Kidney capillary endothelial cell (primary cell): ENCODE data around the gene LRFN2.

Experiments used
- DNase-seq: peaks from one replicate; pipeline ENCODE4 v3.0.0-alpha.2; 2018; ENCODE audit warnings: low spot score

Gene LRFN2

DNA sequence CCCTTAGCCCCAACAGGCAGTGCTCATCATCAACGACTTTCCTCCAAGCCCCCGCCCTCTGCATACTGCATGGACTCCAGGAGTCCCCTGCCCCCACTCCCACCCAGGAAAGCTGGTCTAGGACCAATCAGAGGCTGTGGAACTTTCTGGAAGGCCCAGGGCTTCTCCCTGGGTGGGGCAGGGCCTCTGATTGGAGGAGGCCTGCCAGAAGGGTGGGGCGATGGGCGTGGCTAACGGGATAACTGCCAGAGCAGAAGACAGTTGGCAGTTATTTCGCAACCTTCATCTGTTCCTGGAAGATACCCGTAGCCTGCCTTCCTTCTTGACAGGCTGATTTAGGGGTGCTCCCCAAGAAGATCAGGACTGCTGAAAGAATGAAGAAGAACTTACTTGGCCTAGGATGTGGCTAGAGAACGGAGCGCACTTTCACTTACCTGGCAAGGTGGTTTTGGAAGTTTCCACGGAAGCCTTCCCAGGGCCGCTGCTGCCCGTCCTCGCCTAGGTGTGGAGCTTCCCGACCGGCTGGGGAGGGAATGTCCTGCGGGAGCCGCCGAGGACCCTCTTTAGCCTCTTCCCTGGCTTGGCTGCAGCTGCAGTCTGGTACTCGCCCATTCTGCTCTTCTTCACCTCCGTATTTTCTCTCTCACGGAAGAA, 209.0 kb downstream of the LRFN2 start:
- DNase-seq, result no peak

DNA sequence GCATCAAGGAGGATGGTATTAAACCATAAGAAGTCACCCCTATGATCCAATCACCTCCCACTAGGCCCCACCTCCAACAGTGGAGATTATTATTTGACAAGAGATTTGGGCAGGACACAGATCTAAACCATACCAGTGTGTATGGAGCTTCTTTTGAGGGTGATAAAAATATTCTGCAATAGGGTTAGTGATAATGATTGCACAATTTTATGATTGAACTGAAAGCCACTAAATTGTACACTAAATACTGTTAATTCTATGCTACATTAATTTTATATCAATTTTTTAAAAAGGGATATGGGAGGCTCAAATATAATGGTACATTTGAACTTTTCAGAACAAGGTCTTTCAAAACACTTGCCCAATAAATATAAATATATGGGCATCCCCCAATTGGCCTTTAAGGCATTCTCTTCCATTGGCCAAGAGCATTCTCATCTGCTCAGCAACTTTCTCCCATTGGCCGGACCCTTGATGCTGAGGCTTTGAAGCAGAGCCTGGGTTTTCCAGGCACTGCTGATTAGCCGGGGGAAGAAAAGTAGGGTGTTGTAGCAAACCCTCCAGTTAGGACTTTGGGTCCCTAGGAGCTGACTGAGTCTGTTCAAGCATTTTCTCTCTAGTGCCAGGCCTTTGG, 209.9 kb downstream of the LRFN2 start:
- DNase-seq, result no peak

DNA sequence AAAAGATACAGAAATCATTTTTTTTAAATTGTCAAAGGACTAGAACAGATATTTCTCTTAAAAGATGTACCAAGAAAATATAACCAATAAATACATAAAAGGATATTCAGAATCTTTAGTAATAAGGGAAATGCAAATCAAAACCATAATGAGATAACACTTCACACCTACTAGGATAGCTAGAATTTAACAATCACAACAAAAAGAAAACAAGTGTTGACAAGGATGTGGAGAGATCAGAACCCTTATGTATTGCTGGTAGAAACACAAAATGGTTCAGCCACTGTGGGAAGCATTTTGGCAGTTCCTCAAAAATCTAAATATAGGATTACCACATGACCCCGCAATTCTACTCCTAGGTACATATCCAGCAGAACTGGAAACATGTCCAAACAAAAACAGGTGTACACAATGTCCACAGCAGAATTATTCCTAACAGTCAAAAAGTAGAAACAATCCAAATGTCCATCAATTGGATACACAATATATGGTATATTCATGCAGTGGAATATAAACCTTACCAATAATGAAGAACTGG, 211.0 kb downstream of the LRFN2 start:
- no peak for DNase-seq

DNA sequence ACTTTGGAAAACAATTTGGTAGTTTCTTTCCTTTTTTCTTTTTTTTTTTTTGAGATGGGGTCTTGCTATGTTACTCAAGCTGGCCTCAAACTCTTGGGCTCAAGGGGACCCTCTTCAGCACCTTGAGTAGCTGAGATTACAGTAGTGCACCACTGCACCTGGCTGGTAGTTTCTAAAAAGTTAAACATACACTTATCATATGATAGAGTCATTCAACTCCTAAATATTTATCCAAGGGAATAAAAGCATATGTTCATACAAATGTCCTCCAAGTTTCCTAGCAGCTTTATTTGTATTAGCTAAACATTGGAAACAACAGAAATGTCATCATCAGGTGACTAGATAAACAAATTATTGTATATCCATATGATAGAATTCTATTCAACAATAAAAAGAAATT, 213.9 kb downstream of the LRFN2 start:
- DNase-seq, result no peak

- no peak for DNase-seq
Measured at GRCh38 chr6:40371621-40372020, 215.5 kb downstream of the LRFN2 start.

- DNase-seq, result no peak
Measured at GRCh38 chr6:40371095-40371494, 216.1 kb downstream of the LRFN2 start.

DNA sequence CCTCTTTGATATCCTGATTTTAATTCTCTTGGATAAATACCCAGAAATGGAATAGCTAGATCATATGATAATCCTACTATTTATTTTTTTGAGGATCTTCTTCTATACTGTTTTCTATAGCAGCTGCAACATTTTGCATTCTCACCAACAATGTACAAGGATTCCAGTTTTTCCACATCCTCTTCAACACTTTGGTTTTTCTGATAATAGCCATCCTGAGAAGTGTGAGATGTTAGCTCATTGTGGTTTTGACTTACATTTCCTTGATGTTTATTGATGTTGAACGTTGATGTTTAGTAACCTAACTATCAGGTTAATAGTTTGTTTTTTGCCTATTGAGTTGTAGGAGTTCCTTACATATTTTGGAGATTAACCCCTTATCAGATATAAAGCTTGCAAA, 217.3 kb downstream of the LRFN2 start:
- no peak for DNase-seq

- DNase-seq, result no peak
Measured at GRCh38 chr6:40369042-40369441, 218.1 kb downstream of the LRFN2 start.

- no peak for DNase-seq
Measured at GRCh38 chr6:40362859-40363258, 224.3 kb downstream of the LRFN2 start.

DNA sequence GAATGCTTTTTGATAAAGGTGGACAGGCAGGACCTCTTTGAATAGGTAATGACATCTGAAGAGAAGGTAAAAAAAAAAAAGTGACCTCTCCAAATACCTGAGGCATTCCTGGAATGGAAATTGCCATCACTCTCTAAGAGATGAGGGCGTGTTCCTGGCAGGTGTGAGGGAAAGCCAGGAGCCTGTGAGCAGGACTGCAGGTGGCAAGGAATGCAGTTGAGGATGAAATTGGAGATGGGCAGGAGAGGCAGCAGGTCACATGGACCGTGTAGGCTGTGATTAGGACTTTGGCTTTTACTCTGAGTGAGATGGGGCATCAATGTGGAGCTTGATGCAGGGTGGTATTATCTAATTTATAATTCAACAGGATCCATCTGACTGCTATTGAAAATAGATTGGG, 227.4 kb downstream of the LRFN2 start:
- DNase-seq, result no peak

DNA sequence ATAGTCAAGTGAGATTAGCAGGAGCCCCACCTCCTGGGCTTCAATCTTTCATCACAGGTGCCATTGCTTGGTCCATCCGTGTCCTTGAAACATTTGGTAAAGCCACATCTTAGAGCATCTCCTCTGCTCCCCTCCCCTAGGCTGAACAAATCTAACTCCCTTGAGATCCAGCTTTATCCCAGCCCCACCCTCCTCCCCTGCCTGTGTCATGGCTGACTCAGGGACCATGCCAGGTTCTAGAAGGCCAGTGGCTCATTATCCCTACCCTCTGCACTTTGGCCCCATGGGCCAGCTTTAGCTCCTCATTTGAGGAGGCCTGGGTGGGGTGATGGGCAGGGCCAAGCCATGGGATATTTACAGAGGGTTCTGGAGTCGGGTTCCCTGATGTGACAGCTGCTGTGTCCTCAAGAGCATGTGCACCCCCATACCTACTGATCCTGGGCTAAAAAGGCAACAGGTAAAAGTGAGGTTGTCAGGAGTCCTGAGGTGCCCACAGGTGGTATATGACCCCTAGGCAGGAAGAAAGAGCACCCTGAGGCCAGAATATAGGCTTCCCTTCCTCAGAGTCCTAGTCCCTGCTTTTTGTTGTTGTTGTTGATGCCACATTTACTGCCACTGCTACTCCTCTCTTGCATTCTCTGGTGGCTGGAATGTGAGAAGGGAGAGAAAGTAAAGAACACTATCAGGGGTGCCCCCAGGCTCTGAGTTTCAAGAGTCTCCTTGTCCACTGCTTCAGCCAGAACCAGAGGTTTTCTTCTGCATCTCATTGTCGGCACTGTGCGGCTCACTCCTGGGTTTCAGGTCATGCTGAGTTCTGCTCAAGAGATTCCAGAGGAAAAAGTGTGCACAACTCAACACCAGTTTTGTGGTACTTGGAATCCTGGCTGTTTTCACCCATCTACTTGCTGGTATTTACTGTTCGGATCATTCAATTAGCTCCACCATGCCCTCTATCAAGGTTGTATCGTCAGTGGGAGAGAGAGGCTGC, 228.4 kb downstream of the LRFN2 start:
- DNase-seq, result no peak

DNA sequence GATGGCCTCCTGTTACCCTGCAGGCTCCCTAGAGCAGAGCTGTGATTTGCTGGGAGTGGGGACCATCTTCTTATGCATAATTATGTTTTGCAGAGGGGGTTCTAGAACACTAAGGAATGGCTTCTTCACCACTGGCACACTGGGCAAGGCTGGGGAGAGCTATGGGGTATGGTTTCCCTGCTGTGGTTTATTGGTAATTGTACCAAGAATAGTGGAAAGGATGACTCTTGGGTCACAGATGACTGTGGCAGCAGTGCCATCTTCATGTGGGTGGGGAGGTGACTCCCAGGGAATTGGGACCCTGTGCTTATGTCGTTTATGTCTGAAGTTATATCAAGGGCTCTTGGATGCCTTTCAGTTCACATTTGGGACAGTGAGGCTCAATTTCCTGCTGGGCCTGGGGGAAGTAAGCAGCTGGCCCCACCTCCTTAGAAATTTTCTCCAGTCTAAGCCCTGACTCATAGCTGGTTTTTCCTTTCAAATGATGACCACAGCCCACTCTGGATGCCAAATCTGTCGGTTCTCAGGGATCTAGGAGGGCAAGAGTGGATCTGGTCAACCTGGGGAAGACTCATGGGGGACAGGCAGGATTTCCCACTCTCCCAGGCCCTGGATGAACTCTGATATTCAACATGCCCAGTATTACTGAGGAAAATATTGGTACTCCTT, 230.8 kb downstream of the LRFN2 start:
- no peak for DNase-seq

DNA sequence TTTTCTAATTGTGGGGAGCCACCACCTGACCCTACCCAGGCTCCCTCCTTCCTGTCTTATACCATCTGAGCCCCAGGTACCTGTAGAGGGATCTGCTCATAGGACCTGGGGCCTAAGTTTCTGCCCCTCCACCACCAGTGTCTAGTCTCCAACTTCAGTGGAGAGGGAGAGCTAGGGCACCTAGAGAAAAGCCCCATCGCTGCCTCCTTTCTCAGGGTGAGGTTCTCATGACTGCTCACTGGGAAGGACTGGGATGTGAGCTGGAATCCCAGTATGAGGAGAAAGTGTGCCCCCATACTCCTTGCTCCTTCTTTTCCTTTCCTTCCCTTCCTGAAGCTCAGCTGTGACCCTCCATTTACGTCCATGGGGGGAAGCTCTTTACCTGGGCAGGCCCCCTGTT, 231.6 kb downstream of the LRFN2 start:
- no peak for DNase-seq

- DNase-seq, result no peak
Measured at GRCh38 chr6:40355066-40355465, 232.1 kb downstream of the LRFN2 start.

DNA sequence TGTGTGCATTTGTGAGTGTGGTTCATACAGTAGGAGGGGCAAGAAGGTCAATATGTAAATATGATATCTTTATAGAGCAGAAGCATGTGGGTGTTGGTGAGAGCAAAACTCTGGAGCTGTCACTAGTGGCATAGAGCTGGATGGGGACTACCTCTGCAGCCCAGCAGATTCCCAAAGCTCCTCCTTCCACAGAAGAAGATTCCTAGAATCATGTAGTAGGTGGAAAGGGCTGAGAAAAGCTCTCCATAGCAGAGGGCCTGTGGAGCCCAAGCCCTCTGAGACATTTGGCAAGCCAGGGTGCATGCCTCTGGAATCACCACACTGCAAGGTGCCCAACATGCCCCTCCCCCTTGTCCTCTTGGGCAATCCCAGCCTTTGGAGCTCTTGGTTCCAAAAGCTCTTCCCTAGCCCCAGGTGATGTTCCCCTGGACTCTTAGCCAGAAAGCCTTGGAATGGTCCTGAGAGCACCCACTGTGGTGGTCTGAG, 233.2 kb downstream of the LRFN2 start:
- DNase-seq, result no peak

- no peak for DNase-seq
Measured at GRCh38 chr6:40353197-40353966, 233.8 kb downstream of the LRFN2 start.

GRCh38 chr6:40352527-40353170, 234.5 kb downstream of the LRFN2 start:
- DNase-seq, result no peak

DNA sequence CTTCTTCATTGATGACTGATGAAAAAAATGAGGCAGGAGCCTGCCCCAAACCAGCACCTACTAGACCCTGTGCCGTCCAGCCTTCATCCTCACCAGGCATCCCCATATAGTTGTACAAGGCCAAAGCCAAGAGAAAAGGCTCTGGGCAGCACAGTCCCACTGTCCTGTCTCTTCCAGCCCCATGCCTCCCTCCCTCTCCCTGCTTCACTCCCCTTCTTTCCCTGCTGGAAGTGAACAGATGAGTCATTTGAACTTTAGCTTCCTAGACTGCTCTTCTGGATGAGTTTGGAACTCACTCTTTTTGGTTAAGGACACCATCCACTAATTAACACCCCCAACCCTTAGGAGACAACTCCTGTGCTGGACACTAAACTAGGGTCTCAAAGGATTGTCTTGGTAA, 235.2 kb downstream of the LRFN2 start:
- DNase-seq, result no peak

- no peak for DNase-seq
Measured at GRCh38 chr6:40350747-40351217, 236.4 kb downstream of the LRFN2 start.
